NCI-H748 treated with DMSO at 0.1 percent for 48 hours (cell line): ENCODE measurements around the gene PIGN.

Experiments
- DNase-seq: peaks from one replicate; lab custom pipeline; 2025; lab: John Stamatoyannopoulos, UW

Gene PIGN

GRCh38 chr18:62186774-62187542 lies at the start of gene PIGN, which contains the start of gene RELCH:
PIGN (minus strand) TSS chr18:62187056; CDS start chr18:62161353, 25,703 bp downstream.
RELCH (plus strand) TSS chr18:62187255; CDS start chr18:62187506, 251 bp downstream.
- DNase-seq, result peak; percentile 98

- no peak for DNase-seq
Measured at GRCh38 chr18:62236252-62236651, 49.4 kb upstream of the PIGN start.

GRCh38 chr18:62226047-62226446 lies 39.2 kb upstream of the PIGN start:
- no peak for DNase-seq

- no peak for DNase-seq
Measured at GRCh38 chr18:62224229-62224628, 37.4 kb upstream of the PIGN start.

- no peak for DNase-seq
Measured at GRCh38 chr18:62214790-62215189, 27.9 kb upstream of the PIGN start.

- no peak for DNase-seq
Measured at GRCh38 chr18:62211325-62211828, 24.5 kb upstream of the PIGN start.

- DNase-seq, result no peak
Measured at GRCh38 chr18:62210138-62210537, 23.3 kb upstream of the PIGN start.

GRCh38 chr18:62209046-62209445 lies 22.2 kb upstream of the PIGN start:
- DNase-seq, result no peak

GRCh38 chr18:62206593-62206992 lies 19.7 kb upstream of the PIGN start:
- no peak for DNase-seq

- no peak for DNase-seq
Measured at GRCh38 chr18:62205824-62206223, 19.0 kb upstream of the PIGN start.

GRCh38 chr18:62201870-62202269 lies 15.0 kb upstream of the PIGN start:
- DNase-seq, result no peak

GRCh38 chr18:62200121-62200914 lies 13.5 kb upstream of the PIGN start:
- no peak for DNase-seq

- no peak for DNase-seq
Measured at GRCh38 chr18:62199629-62200028, 12.8 kb upstream of the PIGN start.

GRCh38 chr18:62198259-62198658 lies 11.4 kb upstream of the PIGN start:
- no peak for DNase-seq

GRCh38 chr18:62196980-62197379 lies 10.1 kb upstream of the PIGN start:
- DNase-seq, result no peak

GRCh38 chr18:62196079-62196478 lies 9.2 kb upstream of the PIGN start:
- no peak for DNase-seq

- DNase-seq, result no peak
Measured at GRCh38 chr18:62189208-62189607, 2.4 kb upstream of the PIGN start.

- peak; percentile 63 for DNase-seq
Measured at GRCh38 chr18:62187543-62188510, 971 bp upstream of the PIGN start.

GRCh38 chr18:62186499-62186773 lies 420 bp downstream of the PIGN start:
- peak; percentile 70 for DNase-seq

GRCh38 chr18:62183578-62184195 lies 3.2 kb downstream of the PIGN start:
- DNase-seq, result peak; percentile 54

GRCh38 chr18:62182220-62182619 lies 4.6 kb downstream of the PIGN start:
- DNase-seq, result no peak

GRCh38 chr18:62179213-62179612 lies 7.6 kb downstream of the PIGN start:
- DNase-seq, result no peak
